BE2C (cell line): Measurements from ENCODE around the gene SFTA2.

Source experiments
- DNase-seq: peaks from one replicate; pipeline ENCODE4 v3.0.0-alpha.2; 2020
- H3K27me3 ChIP-seq: fragments of 250-450 bp; sonication (Bioruptor Pico); 2 replicates; pipeline ENCODE4 v1.5.1; 2020; ENCODE audit warnings: mild to moderate bottlenecking
- H3K36me3 ChIP-seq: fragments of 250-450 bp; sonication (Bioruptor Pico); 2 replicates; pipeline ENCODE4 v1.5.1; 2020; ENCODE audit warnings: mild to moderate bottlenecking
- H3K4me1 ChIP-seq: fragments of 250-450 bp; sonication (Bioruptor Pico); 2 replicates; pipeline ENCODE4 v1.5.1; 2020
- H3K4me3 ChIP-seq: 2 replicates; pipeline ENCODE4 v1.5.1; 2011; ENCODE audit warnings: low read depth, low read length
- H3K9me3 ChIP-seq: fragments of 250-450 bp; sonication (Bioruptor Pico); 2 replicates; pipeline ENCODE4 v1.5.1; 2020
- TF ChIP-seq, protein P1 (sequence below): IDR thresholded peaks from 2 replicates; pipeline ENCODE4 v1.5.1; 2012; ENCODE audit warnings: mild to moderate bottlenecking, low read depth, low read length

Gene SFTA2

DNA sequence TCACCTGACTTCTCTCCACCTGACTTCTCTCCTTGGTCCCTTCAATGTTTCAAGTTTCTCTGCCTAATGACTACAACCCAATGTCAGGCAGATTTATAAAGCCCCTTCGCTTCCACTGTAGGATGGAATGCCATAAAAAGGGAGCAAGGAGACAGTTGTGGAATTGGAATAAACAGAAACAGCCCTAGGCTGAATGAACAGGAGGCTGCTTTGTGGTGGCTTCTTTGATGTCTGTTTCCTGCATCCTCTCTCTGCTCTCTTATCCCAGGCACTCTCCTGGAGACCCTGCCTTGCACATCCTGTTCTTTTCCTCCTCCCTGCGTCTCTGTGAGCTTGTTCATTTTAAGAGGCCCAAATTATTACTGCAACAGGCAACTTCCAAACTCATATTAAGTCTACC is 25.7 kb upstream of the SFTA2 start:
- H3K27me3 ChIP-seq: peaks cover 78% of the 10 kb centered on the region
- TF ChIP-seq, protein P1, sequence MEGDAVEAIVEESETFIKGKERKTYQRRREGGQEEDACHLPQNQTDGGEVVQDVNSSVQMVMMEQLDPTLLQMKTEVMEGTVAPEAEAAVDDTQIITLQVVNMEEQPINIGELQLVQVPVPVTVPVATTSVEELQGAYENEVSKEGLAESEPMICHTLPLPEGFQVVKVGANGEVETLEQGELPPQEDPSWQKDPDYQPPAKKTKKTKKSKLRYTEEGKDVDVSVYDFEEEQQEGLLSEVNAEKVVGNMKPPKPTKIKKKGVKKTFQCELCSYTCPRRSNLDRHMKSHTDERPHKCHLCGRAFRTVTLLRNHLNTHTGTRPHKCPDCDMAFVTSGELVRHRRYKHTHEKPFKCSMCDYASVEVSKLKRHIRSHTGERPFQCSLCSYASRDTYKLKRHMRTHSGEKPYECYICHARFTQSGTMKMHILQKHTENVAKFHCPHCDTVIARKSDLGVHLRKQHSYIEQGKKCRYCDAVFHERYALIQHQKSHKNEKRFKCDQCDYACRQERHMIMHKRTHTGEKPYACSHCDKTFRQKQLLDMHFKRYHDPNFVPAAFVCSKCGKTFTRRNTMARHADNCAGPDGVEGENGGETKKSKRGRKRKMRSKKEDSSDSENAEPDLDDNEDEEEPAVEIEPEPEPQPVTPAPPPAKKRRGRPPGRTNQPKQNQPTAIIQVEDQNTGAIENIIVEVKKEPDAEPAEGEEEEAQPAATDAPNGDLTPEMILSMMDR: no peak
- H3K36me3 ChIP-seq: no peaks in the 10 kb centered on the region
- no peak for DNase-seq
- H3K4me1 ChIP-seq: no peaks in the 10 kb centered on the region
- H3K4me3 ChIP-seq: no peak overlapping the region
- no peaks in the 10 kb centered on the region for H3K9me3 ChIP-seq

DNA sequence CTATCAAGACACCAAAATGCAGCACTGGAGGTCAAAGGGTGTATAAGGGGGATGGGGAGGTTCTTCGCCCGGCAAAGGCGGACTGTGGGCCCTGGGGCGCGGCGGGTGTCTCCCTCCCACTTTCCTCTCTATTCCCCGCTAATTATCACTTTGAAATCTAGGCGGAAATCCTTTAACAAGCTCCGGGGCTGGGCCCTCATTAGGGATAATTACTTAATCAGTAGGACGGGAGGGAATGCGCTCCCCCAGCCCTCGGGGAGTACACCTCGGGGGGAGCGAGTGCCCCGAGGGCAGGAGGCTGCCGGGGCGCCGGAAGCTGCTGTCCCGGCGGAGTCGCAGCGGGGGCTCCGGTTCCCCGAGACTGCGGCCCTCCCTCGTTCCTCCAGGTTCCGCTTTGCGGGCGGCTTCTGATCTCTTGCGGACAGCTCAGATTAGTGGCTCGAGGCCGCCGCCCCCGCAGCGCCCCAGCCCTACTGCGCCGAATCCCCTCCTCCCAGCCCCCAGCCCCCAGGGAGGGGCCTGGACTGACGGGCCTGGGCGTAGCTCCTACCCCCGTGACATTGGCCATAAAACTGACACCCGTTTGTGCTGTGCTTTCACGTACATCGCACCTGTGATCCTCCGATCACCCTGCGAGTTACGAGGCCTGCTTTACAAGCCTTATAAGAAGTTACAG is 23.5 kb upstream of the SFTA2 start:
- no peaks in the 10 kb centered on the region for H3K4me1 ChIP-seq
- peak; percentile 30 for DNase-seq
- H3K4me3 ChIP-seq: peak overlapping the region; percentile 48
- TF ChIP-seq, protein P1: no peak
- no peaks in the 10 kb centered on the region for H3K9me3 ChIP-seq
- H3K36me3 ChIP-seq: no peaks in the 10 kb centered on the region
- H3K27me3 ChIP-seq: peaks cover 73% of the 10 kb centered on the region

DNA sequence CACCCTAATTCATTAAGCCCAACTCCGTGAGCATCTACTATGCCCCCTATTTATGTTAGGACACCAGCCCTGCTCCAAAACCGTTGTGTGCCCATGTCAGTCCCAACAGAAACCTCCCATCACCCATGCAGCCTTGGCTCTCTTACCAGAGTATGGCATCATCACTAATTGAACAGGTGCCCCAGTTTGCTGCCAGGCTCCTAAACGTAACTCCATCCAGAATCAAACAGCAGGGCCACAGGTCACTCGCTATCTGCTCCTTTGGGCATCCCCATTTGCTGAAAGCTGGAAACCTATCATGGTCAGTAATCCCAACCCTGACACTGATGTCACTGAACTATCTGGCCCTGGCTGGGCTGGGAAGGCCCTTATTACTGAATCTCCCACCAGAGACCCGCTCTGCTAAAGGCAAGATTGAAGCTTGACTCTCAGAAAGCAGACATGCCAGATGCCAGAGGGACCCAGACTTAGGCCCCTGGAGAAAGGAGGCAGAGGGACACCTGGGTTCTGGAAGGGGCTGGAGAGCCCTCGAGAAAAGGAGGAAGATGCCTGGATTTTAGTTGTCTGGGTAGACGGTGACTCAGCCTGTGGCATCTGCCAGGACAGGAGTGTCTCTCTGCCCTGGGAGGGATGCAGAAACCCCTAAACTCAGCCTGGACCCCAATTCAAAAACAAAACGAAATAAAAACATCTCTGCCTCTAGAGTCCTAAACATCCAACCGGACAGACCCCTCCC is 22.8 kb upstream of the SFTA2 start:
- H3K4me1 ChIP-seq: no peaks in the 10 kb centered on the region
- TF ChIP-seq, protein P1: no peak
- DNase-seq: no peak
- H3K27me3 ChIP-seq: peaks cover 67% of the 10 kb centered on the region
- H3K4me3 ChIP-seq: peak overlapping the region; percentile 48
- no peaks in the 10 kb centered on the region for H3K9me3 ChIP-seq
- H3K36me3 ChIP-seq: no peaks in the 10 kb centered on the region

DNA sequence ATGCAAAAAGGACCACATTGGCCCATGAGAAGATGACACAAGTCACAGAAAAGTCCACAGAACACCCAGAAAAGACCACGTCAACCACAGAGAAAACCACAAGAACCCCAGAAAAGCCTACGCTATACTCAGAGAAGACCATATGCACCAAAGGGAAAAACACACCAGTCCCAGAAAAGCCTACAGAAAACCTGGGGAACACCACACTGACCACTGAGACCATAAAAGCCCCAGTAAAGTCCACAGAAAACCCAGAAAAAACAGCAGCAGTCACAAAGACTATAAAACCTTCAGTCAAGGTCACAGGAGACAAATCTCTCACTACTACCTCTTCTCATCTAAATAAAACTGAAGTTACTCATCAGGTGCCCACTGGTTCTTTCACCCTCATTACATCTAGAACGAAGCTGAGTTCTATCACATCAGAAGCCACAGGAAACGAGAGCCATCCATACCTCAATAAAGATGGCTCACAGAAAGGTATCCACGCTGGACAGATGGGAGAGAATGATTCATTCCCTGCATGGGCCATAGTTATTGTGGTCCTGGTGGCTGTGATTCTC is 20.0 kb upstream of the SFTA2 start:
- no peaks in the 10 kb centered on the region for H3K4me1 ChIP-seq
- DNase-seq: no peak
- H3K27me3 ChIP-seq: peaks cover 48% of the 10 kb centered on the region
- TF ChIP-seq, protein P1: no peak
- no peaks in the 10 kb centered on the region for H3K36me3 ChIP-seq
- H3K4me3 ChIP-seq: no peak overlapping the region
- H3K9me3 ChIP-seq: no peaks in the 10 kb centered on the region

DNA sequence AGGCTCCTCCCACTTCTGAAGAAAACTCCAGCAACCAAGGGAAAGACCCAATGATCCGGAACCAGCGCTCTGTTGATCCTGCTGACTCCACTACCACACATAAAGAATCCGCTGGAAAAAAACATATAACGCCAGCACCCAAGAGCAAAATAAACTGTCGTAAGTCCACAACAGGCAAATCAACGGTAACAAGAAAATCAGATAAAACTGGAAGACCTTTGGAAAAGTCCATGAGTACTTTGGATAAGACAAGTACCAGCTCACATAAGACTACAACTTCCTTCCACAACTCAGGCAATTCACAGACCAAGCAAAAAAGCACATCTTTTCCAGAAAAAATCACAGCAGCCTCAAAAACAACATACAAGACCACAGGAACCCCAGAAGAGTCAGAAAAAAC is 16.8 kb upstream of the SFTA2 start:
- TF ChIP-seq, protein P1: no peak
- no peak for DNase-seq
- H3K27me3 ChIP-seq: peaks cover 27% of the 10 kb centered on the region

DNA sequence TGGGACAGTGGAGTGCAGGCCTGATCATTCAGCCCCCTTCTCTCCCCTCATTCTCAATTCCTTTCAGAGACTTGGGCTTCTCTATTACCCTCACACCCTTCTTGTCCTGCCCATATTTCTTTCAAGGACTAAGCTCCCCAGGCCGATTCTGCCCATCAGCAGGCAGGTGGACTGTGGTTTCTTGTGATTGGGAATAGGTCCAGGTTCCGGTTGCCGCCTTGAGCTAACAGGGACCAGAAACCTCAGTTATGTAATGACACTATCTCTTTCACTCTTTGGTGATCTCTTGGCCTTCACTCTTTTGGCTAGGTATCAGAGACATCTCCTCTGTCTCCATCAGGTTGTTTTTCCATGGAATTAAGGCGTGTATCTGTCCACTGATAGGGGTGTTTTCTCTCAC is 15.3 kb upstream of the SFTA2 start:
- no peaks in the 10 kb centered on the region for H3K36me3 ChIP-seq
- H3K4me3 ChIP-seq: no peak overlapping the region
- TF ChIP-seq, protein P1: no peak
- DNase-seq: no peak
- H3K4me1 ChIP-seq: no peaks in the 10 kb centered on the region
- peaks cover 21% of the 10 kb centered on the region for H3K27me3 ChIP-seq
- no peaks in the 10 kb centered on the region for H3K9me3 ChIP-seq

More for the DNA sequence above, 16.8 kb upstream of the SFTA2 start:
- Histone ChIP-seq H3K4me3 (no peak overlapping the region), H3K36me3 (no peaks in the 10 kb centered on the region), H3K9me3 (no peaks in the 10 kb centered on the region), H3K4me1 (no peaks in the 10 kb centered on the region)
